OCI-LY3 (cell line): ENCODE data around the gene MAP1LC3B.

Source experiments
- H2AFZ ChIP-seq: fragments of 200-600, 300-600 bp; shearing (Covaris generic); 2 replicates; pipeline ENCODE4 v1.6.0; 2014; ENCODE audit warnings: antibody characterized with exemption, low read depth, low read length
- H3K27ac ChIP-seq: fragments of 200-600, 300-600 bp; sonication (generic); 2 replicates; pipeline ENCODE4 v1.5.1; 2014; ENCODE audit warnings: mild to moderate bottlenecking, low read length, moderate library complexity, mixed read lengths
- H3K27me3 ChIP-seq: fragments of 200-600, 300-600 bp; sonication (generic); 2 replicates; pipeline ENCODE4 v1.6.1; 2014; ENCODE audit warnings: low read depth, low read length, mixed read lengths
- H3K36me3 ChIP-seq: fragments of 200-600, 300-600 bp; sonication (generic); replicated peaks from 2 replicates; pipeline ENCODE3; 2014; ENCODE audit warnings: low read depth, low read length, mixed read lengths
- H3K4me1 ChIP-seq: fragments of 300-600, 200-600 bp; sonication (generic); 2 replicates; pipeline ENCODE4 v1.6.1; 2014; ENCODE audit warnings: low read length, mixed read lengths
- H3K4me2 ChIP-seq: fragments of 200-600, 300-600 bp; sonication (generic); 2 replicates; pipeline ENCODE4 v1.6.1; 2014; ENCODE audit warnings: low read length, mixed read lengths
- H3K4me3 ChIP-seq: fragments of 300-600, 200-600 bp; sonication (generic); 2 replicates; pipeline ENCODE4 v1.5.1; 2014; ENCODE audit warnings: antibody characterized with exemption, mild to moderate bottlenecking, low read length, moderate library complexity
- H3K79me2 ChIP-seq: fragments of 300-600, 200-600 bp; shearing (Covaris generic); 2 replicates; pipeline ENCODE4 v1.6.1; 2014; ENCODE audit warnings: mild to moderate bottlenecking, low read length, mixed read lengths
- H3K9ac ChIP-seq: fragments of 300-600, 200-600 bp; shearing (Covaris generic); 2 replicates; pipeline ENCODE4 v1.6.0; 2014; ENCODE audit warnings: mild to moderate bottlenecking, low read length, moderate library complexity
- H3K9me3 ChIP-seq: fragments of 200-600, 300-600 bp; shearing (Covaris generic); 2 replicates; pipeline ENCODE4 v1.6.1; 2014; ENCODE audit warnings: low read length, mixed read lengths; ENCODE audit not compliant: insufficient read depth
- H4K20me1 ChIP-seq: fragments of 200-600, 300-600 bp; sonication (generic); 2 replicates; pipeline ENCODE4 v1.6.1; 2016; ENCODE audit warnings: low read length, mixed read lengths; ENCODE audit not compliant: insufficient read depth
- CTCF ChIP-seq: fragments of 200-600, 300-600 bp; sonication (generic); IDR thresholded peaks from 2 replicates; pipeline ENCODE4 v1.5.1; 2014; ENCODE audit warnings: antibody characterized with exemption, low read length, low read depth
- EZH2phosphoT487 ChIP-seq: fragments of 200-600 bp; shearing (Covaris generic); IDR thresholded peaks from 2 replicates; pipeline ENCODE4 v1.6.1; 2018; ENCODE audit warnings: antibody characterized with exemption, mixed run types, low read depth

Gene MAP1LC3B

GRCh38 chr16:87343753-87344050 is 48.4 kb upstream of the MAP1LC3B start:
- no peak overlapping the region for H2AFZ ChIP-seq
- no peaks in the 10 kb centered on the region; the same call in 1 of the 2 replicates for H4K20me1 ChIP-seq
- H3K36me3 ChIP-seq = peaks cover 3% of the 10 kb centered on the region
- no peak overlapping the region for H3K27ac ChIP-seq
- H3K4me2 ChIP-seq = no peak overlapping the region
- H3K4me3 ChIP-seq = no peak overlapping the region
- no peaks in the 10 kb centered on the region for H3K4me1 ChIP-seq
- no peaks in the 10 kb centered on the region for H3K27me3 ChIP-seq
- no peaks in the 10 kb centered on the region for H3K79me2 ChIP-seq
- TF ChIP-seq CTCF = no peak
- no peak for TF ChIP-seq EZH2phosphoT487
- H3K9me3 ChIP-seq = no peaks in the 10 kb centered on the region
- H3K9ac ChIP-seq = no peak overlapping the region

GRCh38 chr16:87344165-87344930 is 47.8 kb upstream of the MAP1LC3B start:
- Histone ChIP-seq H3K9ac (no peak overlapping the region), H3K27ac (no peak overlapping the region), H3K79me2 (no peaks in the 10 kb centered on the region), H3K36me3 (peaks cover 3% of the 10 kb centered on the region), H3K4me2 (no peak overlapping the region), H3K9me3 (no peaks in the 10 kb centered on the region), H3K27me3 (no peaks in the 10 kb centered on the region), H2AFZ (no peak overlapping the region), H3K4me1 (no peaks in the 10 kb centered on the region), H3K4me3 (no peak overlapping the region), H4K20me1 (no peaks in the 10 kb centered on the region; the same call in 1 of the 2 replicates)
- TF ChIP-seq CTCF (no peak), EZH2phosphoT487 (no peak)

DNA sequence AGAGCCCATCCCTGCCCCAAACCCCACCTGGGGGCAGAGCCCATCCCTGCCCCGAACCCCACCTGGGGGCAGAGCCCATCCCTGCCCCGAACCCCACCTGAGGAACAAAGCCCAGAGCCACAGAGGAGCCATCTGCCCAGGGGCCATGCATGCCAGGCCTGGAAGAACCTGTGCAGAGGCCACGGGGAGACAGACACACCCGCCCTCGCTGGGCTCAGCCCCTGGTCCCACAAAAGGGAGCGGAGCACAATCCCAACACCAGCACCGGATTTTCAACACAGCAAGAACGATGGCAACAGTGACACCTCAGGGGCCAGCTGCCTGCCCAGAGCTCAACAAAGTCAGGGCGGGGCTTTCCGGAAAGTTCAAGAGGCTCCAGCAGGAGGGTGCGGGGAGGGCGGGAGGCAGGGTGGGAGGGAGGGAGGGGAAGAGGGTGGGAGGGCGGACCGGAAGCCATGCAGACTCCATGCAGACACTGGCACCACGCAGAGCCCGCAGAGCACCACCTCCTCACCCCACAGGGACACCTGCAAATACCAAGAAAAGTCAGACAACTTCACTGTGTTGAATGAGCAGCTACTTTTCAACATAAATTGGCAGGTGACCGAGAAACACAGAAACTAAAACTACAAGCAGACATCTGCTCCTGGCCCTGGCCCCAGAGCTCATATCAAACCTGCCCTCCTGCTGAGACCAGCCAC is 47.1 kb upstream of the MAP1LC3B start:
- no peak overlapping the region for H3K4me3 ChIP-seq
- no peaks in the 10 kb centered on the region for H3K9me3 ChIP-seq
- H3K9ac ChIP-seq = no peak overlapping the region
- no peaks in the 10 kb centered on the region for H3K27me3 ChIP-seq
- H3K4me2 ChIP-seq = no peak overlapping the region
- no peak overlapping the region for H3K27ac ChIP-seq
- TF ChIP-seq EZH2phosphoT487 = no peak
- TF ChIP-seq CTCF = no peak
- no peaks in the 10 kb centered on the region for H3K79me2 ChIP-seq
- no peak overlapping the region for H2AFZ ChIP-seq
- H3K36me3 ChIP-seq = peaks cover 3% of the 10 kb centered on the region
- no peaks in the 10 kb centered on the region for H3K4me1 ChIP-seq
- H4K20me1 ChIP-seq = no peaks in the 10 kb centered on the region; the same call in 1 of the 2 replicates

GRCh38 chr16:87345726-87346424 is 46.3 kb upstream of the MAP1LC3B start:
- Histone ChIP-seq H3K4me2 (no peak overlapping the region), H3K4me3 (no peak overlapping the region), H3K27ac (no peak overlapping the region), H3K9ac (no peak overlapping the region), H3K36me3 (peaks cover 3% of the 10 kb centered on the region), H3K27me3 (no peaks in the 10 kb centered on the region), H4K20me1 (no peaks in the 10 kb centered on the region; the same call in none of the 2 replicates), H3K4me1 (no peaks in the 10 kb centered on the region), H3K9me3 (no peaks in the 10 kb centered on the region), H3K79me2 (no peaks in the 10 kb centered on the region), H2AFZ (no peak overlapping the region)
- no peak for TF ChIP-seq EZH2phosphoT487
- TF ChIP-seq CTCF = no peak
